Muscle of arm (tissue), 12 donors: ENCODE results near the gene THAP9. TPM values are rescaled to one million over a fixed set of nuclear protein-coding genes. Genes with fewer than 3 reads are reported as not detected.

ENCODE experiments used
- DNase-seq: peaks from one replicate; pipeline ENCODE4 v3.0.0-alpha.2; 2013
- polyA plus RNA-seq, 12 donors: library from polyadenylated mRNA; unstranded; fragments of 120-200 nt; gene quantifications; one replicate each; pipeline ENCODE4 v1.2.1, GENCODE V29; 2013; ENCODE audit not compliant: insufficient read length in 12 of 12

Gene THAP9
- polyA plus RNA-seq, 12 donors = 6.4 to 10.5 (median 8.8) TPM; not detected in 1

DNA sequence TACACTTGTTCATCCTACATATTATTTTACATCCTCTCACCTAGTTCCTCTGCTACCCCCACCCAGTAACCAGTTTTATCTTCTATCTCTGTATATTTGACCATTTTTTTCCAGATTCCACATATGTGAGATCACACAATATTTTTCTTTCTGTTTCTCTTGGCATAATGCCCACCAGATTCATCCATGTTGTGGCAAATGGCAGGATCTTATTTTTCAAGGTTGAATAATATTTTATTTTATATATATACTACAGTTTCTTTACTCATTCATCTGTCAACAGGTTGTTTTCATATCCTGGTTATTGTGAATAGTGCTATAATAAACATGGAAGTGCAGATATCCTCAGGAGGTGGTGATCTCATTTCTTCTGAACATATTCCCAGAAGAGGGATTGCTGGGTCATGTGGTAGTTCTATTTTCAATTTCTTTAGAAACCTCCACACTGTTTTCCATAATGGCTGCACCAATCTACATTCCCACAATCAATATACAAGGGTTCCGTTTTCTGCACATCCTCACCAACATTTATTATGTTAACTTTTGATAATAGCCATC, 48.2 kb downstream of the THAP9 start:
- no peak for DNase-seq

DNA sequence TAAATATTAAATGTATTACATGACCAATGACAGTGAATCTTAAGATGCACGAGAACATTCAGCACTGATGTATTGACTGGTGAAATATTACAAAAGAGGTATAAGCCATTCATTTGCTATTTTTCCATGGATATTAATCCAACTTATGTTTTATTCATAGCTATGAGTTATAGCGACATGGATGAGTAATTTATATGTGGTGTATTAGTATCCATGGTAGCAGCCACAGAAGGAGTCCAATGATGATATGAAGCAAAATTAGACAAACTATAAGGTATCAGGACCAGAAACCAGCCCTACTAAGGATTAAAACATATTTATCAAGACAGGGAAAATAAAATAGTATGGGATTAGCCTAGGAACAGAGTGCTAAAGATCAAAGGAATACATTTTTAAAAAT, 50.7 kb downstream of the THAP9 start:
- no peak for DNase-seq

DNA sequence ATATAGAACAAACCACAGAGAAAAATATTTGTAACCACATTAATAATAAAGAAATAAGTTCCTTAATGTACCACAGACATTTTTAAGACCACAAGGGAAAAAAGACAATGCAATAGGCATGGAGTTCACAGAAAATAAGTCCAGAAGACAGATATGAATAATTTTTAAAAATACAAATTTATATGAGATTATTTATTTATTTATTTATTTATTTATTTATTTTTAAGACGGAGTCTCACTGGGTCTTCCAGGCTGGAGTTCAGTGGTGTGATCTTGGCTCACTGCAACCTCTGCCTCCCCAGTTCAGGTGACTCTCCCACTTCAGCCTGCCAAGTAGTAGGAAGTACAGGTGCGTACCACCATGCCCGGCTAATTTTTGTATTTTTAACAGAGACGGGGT, 53.7 kb downstream of the THAP9 start:
- no peak for DNase-seq

GRCh38 chr4:82957045-82957444, 56.5 kb downstream of the THAP9 start:
- no peak for DNase-seq

DNA sequence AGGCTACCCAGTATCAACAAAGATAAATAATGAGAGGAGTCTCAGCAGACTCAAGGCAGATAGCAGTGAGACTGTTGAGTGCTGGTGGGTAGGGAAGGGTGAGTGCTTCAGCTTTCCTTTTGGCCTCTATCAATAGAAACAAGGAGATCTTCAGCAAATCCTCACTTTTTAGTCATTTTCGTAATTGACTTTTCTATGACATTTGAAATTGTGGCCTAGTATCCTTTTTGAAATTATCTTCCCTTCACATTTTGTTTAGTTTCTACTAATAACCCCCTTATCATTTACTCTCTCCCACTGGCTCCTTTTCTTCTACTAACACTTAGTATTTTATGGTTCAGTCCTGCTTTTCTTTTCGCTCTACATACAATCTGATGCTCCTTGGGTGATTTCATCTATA, 65.2 kb downstream of the THAP9 start:
- DNase-seq = no peak

DNA sequence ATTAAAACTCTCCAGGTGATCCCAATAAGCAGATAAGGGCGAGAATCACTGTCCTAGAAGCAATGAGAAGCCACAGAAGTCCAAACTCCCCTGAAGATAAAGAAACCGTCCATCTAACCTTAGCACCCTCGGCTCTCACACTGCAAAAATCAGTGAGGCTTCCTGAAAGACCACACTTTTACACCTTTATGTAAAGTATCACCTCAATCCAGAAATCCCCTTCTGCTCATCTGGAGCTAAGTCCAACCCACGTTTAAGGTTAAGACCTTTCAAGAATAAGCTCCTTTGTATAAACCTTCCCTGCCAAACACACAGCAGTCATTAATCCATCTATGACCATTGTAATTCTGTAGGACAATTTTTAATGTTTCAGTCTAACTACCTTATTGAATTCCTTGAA, 68.4 kb downstream of the THAP9 start:
- no peak for DNase-seq

GRCh38 chr4:82969414-82969813, 68.9 kb downstream of the THAP9 start:
- DNase-seq = no peak

Other genes with a start within 250 kb of the THAP9 start
- gene SCD5, start 101.9 kb upstream of the THAP9 start, polyA plus RNA-seq = 10 to 100 TPM in 9 of 12 donors, 1 to 10 TPM in 2, not detected in 1; 3.3 to 20.5 (median 13.0) TPM
- 100 to 1,000 TPM in 11 of 12 donors, not detected in 1; 159 to 361 (median 210) TPM for gene SEC31A, start 9.6 kb upstream of the THAP9 start, polyA plus RNA-seq
- 10 to 100 TPM in 7 of 12 donors, 1 to 10 TPM in 4, not detected in 1; 7.2 to 13.0 (median 10.6) TPM for gene LIN54, start 110.1 kb downstream of the THAP9 start, polyA plus RNA-seq
- gene COPS4, start 134.4 kb downstream of the THAP9 start, polyA plus RNA-seq = 10 to 100 TPM in 11 of 12 donors, not detected in 1; 43.7 to 81.0 (median 67.4) TPM
- gene PLAC8, start 214.0 kb downstream of the THAP9 start, polyA plus RNA-seq = 10 to 100 TPM in 1 of 12 donors, 1 to 10 TPM in 8, under 1 TPM in 1, not detected in 2; 0.70 to 14.0 (median 1.9) TPM